Activated B cell treated with CpG ODN at 0.5 μM for 24 hours (primary cell): ENCODE measurements around the gene MCM7. TPM values are rescaled to one million over a fixed set of nuclear protein-coding genes. Genes with fewer than 3 reads are reported as not detected.

Experiments
- ATAC-seq: fragments of 200-7000 bp; cut with Tn5 transposase; one replicate; pipeline ENCODE4 v1.10.0; 2021; ENCODE audit warnings: low read depth, mild to moderate bottlenecking, moderate library complexity
- CTCF ChIA-PET: fragments of 350-600 bp; sonication (Branson Sonifier 250); formaldehyde crosslinking; loops from one replicate; lab custom pipeline; 2021; ENCODE audit warnings: antibody characterized with exemption; lab: Charles Lee
- POLR2A ChIA-PET: fragments of 350-600 bp; sonication (Branson Sonifier 250); formaldehyde crosslinking; loops from one replicate; lab custom pipeline; 2021; ENCODE audit warnings: antibody characterized with exemption; lab: Charles Lee
- DNase-seq: peaks from one replicate; pipeline ENCODE4 v3.0.0; 2022
- H3K27ac Mint-ChIP-seq: one replicate; pipeline ENCODE4 v1.8.0; 2020; ENCODE audit warnings: mixed read lengths
- H3K27me3 Mint-ChIP-seq: one replicate; pipeline ENCODE4 v1.8.0; 2021; ENCODE audit warnings: mixed read lengths
- H3K36me3 Mint-ChIP-seq: one replicate; pipeline ENCODE4 v1.8.0; 2021; ENCODE audit warnings: low read depth, mixed read lengths
- H3K4me1 Mint-ChIP-seq: one replicate; pipeline ENCODE4 v1.8.0; 2021; ENCODE audit warnings: mixed read lengths
- H3K4me3 Mint-ChIP-seq: one replicate; pipeline ENCODE4 v1.8.0; 2020; ENCODE audit warnings: mild to moderate bottlenecking, mixed read lengths
- H3K9me3 Mint-ChIP-seq: one replicate; pipeline ENCODE4 v1.8.0; 2020; ENCODE audit warnings: mixed read lengths
- intact Hi-C: fragments of 100-400 bp; cut with micrococcal nuclease; formaldehyde crosslinking; loops from one replicate; pipeline ENCODE4 v1.15.1; 2024
- total RNA-seq: library from RNA; stranded (reverse); gene quantifications from 2 replicates; pipeline ENCODE4 v1.2.3, GENCODE V29; 2022
- TF ChIP-seq, protein P1 (sequence below): fragments of 200-600 bp; IDR thresholded peaks from one replicate; pipeline ENCODE4 v1.8.0; 2022; ENCODE audit warnings: antibody characterized with exemption, mild to moderate bottlenecking

Gene MCM7
- total RNA-seq, 1 donor from 2014 or later = 99.7 TPM

DNA sequence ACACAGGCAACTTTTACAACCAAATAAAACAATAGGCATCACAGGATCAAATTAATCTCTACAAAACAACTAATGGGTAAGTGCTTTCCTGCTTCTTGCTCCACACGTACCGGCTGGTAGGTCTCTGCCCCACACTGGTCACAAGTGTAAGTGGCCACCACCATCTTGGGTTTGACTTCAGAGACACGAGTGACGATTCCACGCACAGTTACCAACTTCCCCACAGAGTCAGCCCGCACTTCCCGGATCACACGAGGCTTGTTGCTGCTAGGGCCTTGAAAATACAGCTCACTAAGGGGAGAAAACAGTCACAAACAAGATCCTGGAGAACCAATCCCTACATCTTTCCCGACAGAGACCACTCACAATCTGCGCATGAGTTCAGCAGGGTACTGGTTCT lies 2.3 kb downstream of the MCM7 start:
- Mint-ChIP-seq H3K36me3 (peaks cover 76% of the 10 kb centered on the region), H3K9me3 (no peaks in the 10 kb centered on the region), H3K4me1 (peaks cover 32% of the 10 kb centered on the region), H3K4me3 (peak overlapping the region; percentile 41), H3K27me3 (no peaks in the 10 kb centered on the region), H3K27ac (peak overlapping the region; percentile 31)
- TF ChIP-seq, protein P1, sequence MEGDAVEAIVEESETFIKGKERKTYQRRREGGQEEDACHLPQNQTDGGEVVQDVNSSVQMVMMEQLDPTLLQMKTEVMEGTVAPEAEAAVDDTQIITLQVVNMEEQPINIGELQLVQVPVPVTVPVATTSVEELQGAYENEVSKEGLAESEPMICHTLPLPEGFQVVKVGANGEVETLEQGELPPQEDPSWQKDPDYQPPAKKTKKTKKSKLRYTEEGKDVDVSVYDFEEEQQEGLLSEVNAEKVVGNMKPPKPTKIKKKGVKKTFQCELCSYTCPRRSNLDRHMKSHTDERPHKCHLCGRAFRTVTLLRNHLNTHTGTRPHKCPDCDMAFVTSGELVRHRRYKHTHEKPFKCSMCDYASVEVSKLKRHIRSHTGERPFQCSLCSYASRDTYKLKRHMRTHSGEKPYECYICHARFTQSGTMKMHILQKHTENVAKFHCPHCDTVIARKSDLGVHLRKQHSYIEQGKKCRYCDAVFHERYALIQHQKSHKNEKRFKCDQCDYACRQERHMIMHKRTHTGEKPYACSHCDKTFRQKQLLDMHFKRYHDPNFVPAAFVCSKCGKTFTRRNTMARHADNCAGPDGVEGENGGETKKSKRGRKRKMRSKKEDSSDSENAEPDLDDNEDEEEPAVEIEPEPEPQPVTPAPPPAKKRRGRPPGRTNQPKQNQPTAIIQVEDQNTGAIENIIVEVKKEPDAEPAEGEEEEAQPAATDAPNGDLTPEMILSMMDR = no peak
- ChIA-PET POLR2A (interaction anchor here (0.7 to 4.1 kb wide), 4 partner anchors 10 to 330 kb away, joined by 3 to 48 read pairs (median 25); partner anchors contain the start of genes COPS6, MEPCE, ZCWPW1 and ZSCAN21), CTCF (interaction anchor here (0.6 kb wide), 1 partner anchor 78 kb away, joined by 3 read pairs; no protein-coding TSS in a partner anchor)
- intact Hi-C loops = no loop called here
- no peak for ATAC-seq
- no peak for DNase-seq

- CTCF ChIA-PET = no interaction called here
Measured at GRCh38 chr7:100095704-100096103, 5.5 kb downstream of the MCM7 start.

GRCh38 chr7:100095289-100095688 lies 5.9 kb downstream of the MCM7 start:
- Mint-ChIP-seq H3K27me3 (no peaks in the 10 kb centered on the region), H3K9me3 (no peaks in the 10 kb centered on the region), H3K4me3 (no peak overlapping the region), H3K4me1 (peaks cover 25% of the 10 kb centered on the region), H3K27ac (no peak overlapping the region), H3K36me3 (peaks cover 98% of the 10 kb centered on the region)
- ChIA-PET CTCF (no interaction called here), POLR2A (interaction anchor here (1.2 kb wide), 1 partner anchor 11 kb away, joined by 3 read pairs; no protein-coding TSS in a partner anchor)
- DNase-seq (no peak), ATAC-seq (no peak)
- TF ChIP-seq, protein P1 = no peak
- intact Hi-C loops = no loop called here

More at GRCh38 chr7:100095704-100096103, 5.5 kb downstream of the MCM7 start:
- TF ChIP-seq, protein P1 = no peak
- Mint-ChIP-seq H3K27me3 (no peaks in the 10 kb centered on the region), H3K4me1 (peaks cover 25% of the 10 kb centered on the region), H3K9me3 (no peaks in the 10 kb centered on the region), H3K27ac (no peak overlapping the region), H3K36me3 (peaks cover 97% of the 10 kb centered on the region), H3K4me3 (no peak overlapping the region)
- ATAC-seq = no peak
- DNase-seq = no peak
- POLR2A ChIA-PET = interaction anchor here (1.2 kb wide), 1 partner anchor 11 kb away, joined by 3 read pairs; no protein-coding TSS in a partner anchor
- intact Hi-C loops = no loop called here

GRCh38 chr7:100093925-100094486 lies 7.2 kb downstream of the MCM7 start:
- intact Hi-C loops = no loop called here
- ChIA-PET CTCF (no interaction called here), POLR2A (interaction anchor here (0.6 kb wide), 1 partner anchor 351 kb away, joined by 3 read pairs; no protein-coding TSS in a partner anchor)
- peaks cover 93% of the 10 kb centered on the region for H3K36me3 Mint-ChIP-seq
- DNase-seq (no peak), ATAC-seq (no peak)
- no peak overlapping the region for H3K4me3 Mint-ChIP-seq
- H3K4me1 Mint-ChIP-seq = peaks cover 20% of the 10 kb centered on the region
- no peaks in the 10 kb centered on the region for H3K27me3 Mint-ChIP-seq
- H3K27ac Mint-ChIP-seq = no peak overlapping the region
- TF ChIP-seq, protein P1 = no peak
- no peaks in the 10 kb centered on the region for H3K9me3 Mint-ChIP-seq

DNA sequence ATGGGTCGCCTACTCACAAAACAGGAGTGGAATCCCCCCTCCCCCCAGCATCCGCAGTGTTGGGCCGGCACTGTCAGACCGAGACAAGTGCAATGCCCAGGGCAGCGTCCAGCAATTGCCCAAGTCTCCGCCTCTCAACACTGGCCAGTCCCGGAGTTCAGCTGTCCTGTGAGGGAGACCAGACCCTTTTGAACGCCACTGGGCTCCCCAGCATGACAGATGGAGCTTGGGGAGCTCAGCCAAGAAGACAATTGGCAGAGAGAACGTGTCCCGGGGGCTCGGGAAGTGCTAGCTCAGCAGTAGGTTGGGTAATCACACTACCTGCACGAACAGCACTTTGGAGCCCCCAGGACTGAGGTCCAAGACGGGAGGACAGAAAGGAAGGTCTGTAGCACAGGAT lies 7.7 kb downstream of the MCM7 start:
- H3K36me3 Mint-ChIP-seq = peaks cover 90% of the 10 kb centered on the region
- H3K4me1 Mint-ChIP-seq = peaks cover 15% of the 10 kb centered on the region
- DNase-seq (no peak), ATAC-seq (no peak)
- TF ChIP-seq, protein P1 = no peak
- H3K27me3 Mint-ChIP-seq = no peaks in the 10 kb centered on the region
- H3K27ac Mint-ChIP-seq = no peak overlapping the region
- no peaks in the 10 kb centered on the region for H3K9me3 Mint-ChIP-seq
- no peak overlapping the region for H3K4me3 Mint-ChIP-seq
- intact Hi-C loops = no loop called here
- ChIA-PET POLR2A (interaction anchor here (0.5 to 0.6 kb wide), 2 partner anchors 52 to 352 kb away, joined by 3 read pairs; no protein-coding TSS in a partner anchor), CTCF (no interaction called here)
